Activated naive CD8-positive, alpha-beta T cell treated with anti-CD3 and anti-CD28 coated beads, Interleukin-2, amount 50 U/mL, for 16 hours (primary cell): ENCODE measurements around the gene EPHA3.

Experiments
- DNase-seq: peaks from one replicate; pipeline ENCODE4 v3.0.0-alpha.2; 2020; ENCODE audit warnings: low read depth, low spot score

The EPHA3 gene

DNA sequence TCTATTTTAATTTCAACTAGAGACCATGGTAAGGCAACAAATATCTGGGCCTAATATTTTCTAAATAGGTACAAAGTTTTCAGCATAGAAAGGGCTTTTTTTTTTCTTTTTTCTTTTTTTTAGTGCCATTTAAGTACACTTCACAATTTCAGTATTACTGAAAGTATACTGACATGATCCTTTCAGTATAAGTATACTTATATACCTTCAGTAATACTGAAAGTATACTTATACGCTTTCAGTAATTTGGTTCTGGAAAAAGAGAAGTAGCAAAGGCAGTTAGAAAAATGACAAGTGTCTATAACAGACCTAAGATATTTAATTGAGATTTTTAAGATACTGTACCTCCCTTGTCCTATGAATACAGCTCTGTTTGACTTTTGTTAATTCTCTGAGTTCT is 339.2 kb downstream of the EPHA3 start:
- DNase-seq: no peak

DNA sequence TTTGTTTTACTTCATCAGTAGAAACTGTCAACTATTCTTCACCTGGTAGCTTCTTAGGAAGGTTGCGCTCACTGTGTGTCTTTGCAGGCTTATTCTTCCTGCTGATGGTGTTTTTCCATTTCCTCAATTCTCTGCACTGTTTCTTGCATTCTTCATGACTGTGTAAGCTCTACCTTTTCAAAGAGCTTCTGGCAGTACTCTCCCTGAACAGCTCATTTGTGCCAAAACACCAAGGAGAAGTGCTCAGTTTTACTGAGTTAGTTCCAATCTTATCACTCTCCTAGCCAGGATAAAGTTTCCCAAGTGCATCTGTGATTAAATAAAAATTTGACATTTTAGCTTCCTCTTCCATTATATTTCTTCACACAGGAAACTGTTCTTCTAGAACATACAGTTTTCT is 339.8 kb downstream of the EPHA3 start:
- DNase-seq: no peak

DNA sequence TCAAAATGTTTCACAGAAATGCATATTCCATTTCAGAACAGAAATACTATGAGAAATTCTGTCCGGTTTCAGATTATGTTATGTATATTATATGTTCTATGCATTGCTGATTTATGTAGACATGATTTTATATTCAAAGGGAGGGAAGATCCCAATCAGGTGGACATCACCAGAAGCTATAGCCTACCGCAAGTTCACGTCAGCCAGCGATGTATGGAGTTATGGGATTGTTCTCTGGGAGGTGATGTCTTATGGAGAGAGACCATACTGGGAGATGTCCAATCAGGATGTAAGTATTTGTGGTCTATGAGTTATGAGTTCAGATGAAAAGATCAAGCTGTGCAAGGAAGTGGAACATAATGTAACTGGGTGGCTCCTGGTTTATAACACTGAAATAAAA is 341.7 kb downstream of the EPHA3 start:
- no peak for DNase-seq

DNA sequence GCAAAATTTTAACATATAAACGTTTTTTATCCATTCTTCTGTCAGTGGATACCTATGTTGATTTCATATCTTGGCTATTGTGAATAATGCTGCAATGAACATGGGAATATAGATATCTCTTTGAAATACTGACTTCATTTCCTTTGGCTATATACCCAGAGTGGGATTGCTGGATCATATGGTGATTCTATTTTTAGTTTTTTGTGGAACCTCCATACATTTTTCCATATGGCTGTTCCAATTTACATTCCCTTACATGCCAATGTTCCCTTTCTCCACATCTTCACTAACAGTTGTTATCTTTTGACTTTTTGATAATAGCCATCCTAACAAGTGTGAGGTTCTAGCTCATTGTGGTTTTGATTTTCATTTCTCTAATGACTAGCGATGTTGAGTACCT is 344.6 kb downstream of the EPHA3 start:
- no peak for DNase-seq

DNA sequence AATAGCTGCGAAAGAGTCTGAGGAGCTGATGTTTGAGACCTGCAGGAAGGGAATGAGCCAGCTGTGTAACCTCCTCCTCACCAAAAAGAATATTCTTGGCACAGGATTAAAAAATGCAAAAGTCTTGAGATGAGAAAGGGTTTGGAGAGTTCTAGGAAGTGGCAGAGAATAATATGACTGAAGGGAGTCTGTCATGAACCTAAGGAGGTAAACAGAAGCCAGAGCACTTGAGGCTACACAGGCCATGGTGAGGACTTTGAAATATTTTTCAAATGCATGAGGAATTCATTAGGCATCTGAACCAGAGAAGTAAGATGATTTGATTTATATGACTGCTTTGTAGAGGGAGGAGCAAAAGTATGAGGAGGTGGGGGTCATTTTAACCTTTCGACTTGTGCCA is 347.8 kb downstream of the EPHA3 start:
- no peak for DNase-seq

DNA sequence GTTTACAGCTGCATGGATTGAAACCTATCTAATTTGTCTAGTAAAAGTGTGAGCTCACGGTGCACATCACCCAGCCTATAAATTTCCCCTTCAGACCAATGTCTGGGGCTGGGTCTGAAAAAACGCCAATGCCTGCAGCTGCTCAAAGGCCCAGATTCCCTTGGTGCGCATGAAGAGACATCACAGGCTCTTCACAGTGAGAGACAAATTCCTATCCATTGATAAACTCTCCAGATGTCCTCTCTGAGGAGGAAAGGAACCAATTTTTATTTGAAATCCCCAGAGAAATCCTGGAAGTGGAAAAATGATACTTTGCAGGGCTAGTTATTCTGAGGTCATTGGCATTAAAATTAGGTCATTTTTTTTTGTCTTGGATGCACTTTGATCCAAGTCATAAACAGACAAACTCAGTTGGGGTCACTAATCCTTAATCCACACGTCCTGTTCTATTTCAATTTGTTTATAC is 360.5 kb downstream of the EPHA3 start:
- no peak for DNase-seq

DNA sequence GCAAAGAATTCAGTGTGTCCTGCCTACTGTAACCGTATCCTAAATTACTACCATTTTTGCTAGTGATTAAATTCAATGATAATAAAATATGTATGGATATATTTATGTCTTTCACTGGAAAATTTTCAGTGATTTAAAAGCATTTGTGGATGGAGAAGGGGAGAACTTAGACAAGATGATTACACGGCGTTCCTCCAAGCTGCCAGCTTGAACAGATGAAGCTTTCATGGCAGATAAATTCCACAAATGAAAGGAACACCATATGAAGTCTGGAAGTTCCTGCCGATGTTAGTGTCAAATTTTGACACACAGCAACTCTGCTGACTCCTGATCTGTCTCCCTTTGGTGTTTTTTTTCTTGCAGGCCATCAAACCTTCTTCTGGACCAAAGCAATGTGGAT is 364.7 kb downstream of the EPHA3 start:
- no peak for DNase-seq

DNA sequence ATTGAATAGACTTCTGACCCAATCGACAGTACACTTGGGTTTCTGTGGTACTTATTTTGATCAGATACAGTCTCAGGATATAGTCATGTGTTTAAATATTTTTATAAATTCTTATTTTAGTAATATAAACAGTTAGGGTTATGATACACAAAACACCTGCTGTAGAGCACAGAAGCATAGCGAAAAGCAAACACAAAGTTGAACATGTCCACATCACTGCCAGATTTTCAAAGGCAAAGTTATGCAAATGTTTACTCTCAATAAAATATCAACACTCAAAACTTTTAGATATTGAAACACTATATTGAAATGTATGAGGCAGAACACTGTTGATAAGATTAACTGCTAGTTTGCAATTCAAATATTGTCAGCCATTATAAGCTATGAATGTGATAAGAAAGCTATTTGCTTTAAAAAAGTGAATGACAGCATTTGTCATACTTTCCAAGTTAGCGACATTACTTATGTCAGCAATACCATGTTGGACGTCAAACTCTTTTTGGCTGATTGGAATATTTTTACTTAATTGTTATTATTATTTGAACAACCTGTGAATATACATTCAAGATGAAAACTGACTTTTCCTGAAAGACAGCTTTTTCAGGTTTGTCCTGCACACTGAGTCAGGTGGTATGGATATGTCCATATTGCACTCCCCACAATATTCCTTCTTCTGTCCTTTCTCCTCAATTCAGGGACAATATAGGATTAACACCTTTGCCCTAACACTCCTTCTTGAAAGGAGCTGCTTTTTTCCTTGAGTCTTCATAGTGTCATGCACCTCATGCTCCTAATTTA is 367.1 kb downstream of the EPHA3 start:
- no peak for DNase-seq

DNA sequence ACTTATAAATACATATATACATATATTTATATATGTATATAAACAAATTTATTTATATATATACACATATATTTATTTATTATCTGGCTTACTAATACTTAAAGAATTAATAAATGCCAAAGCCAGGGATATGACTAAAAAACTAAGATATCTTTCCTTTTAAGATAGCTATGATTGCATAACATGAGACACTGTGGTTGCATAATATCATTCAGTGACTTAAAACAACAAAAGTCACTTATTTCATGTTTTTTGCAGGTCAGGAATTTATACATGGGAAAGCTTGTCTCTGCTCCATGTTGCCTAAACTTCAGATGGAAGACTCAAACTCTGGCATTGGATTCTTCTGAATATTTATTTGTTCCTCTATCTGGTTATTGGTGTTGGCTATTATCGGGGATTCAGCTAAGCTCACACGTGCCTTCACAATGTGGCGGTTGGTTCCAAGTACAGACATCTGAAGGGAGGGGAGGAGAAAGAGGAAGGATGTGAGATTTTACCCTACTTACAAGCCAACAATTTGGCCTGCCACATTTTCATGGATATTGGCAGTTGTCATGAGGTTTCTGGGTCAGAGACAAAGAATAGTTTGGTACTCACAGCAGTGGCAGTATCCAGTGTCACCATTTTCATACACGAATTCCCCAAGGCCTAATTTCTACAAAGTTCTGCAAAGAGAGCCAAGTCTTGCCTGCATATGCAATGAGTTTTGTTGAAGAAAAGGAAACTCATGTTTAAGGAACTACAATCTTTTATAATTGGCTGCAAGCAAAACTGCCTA is 381.6 kb downstream of the EPHA3 start:
- no peak for DNase-seq

DNA sequence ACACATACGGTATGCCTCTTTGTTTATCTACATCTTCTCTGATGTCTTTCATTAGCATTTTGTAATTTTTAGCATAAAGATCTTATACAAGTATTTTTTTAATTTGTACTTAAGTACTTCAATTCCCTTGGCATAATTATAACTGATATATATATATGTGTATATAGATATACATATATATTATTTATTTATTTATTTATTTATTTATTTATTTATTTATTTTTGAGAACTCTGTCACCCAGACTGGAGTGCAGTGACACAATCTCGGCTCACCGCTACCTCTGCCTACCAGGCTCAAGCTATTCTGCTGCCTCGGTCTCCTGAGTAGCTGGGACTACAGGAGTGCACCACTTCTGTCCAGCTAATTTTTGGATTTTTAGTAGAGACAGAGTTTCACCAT is 382.7 kb downstream of the EPHA3 start:
- DNase-seq: no peak

DNA sequence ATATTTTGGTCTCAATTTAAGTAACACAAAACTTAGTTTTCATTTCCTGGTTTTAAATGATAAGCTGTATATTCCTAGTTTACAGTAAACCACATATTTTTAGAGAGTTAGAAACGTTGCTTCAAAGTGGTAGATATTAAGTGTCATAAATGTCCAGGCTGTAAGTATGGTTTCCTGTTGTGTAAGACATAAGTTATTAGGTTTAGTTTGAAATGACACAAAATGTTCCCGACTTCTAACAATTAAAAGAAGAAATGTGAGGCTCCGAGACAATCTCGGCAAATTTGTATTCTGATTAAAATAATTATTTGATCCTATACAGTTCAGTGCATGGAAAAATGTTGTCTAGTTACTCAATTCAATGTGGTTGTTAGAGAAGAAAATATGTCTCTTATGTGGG is 387.3 kb downstream of the EPHA3 start:
- no peak for DNase-seq

DNA sequence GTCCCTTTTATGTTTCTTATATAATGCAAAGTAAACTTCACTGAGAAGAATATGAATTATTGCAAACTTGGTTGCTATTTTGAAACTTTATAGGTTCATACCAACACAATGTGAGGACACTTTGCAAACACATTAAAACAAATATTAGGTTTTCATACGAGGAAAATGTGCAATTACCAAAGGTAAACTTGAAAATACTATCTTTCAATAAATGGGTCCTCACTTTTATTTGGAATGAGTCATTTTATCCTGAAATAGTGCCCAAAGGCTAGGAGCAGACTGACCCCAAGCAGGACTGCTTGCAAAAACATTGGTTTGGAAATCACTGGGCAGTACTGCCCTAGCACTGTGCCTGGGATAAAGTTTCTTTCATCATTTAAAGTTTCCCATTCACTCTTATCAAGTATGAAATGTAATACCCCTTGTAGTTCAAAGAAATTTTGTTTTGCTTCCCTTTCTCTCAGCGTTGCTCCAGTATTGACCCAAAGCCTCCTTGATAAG is 396.5 kb downstream of the EPHA3 start:
- DNase-seq: no peak

DNA sequence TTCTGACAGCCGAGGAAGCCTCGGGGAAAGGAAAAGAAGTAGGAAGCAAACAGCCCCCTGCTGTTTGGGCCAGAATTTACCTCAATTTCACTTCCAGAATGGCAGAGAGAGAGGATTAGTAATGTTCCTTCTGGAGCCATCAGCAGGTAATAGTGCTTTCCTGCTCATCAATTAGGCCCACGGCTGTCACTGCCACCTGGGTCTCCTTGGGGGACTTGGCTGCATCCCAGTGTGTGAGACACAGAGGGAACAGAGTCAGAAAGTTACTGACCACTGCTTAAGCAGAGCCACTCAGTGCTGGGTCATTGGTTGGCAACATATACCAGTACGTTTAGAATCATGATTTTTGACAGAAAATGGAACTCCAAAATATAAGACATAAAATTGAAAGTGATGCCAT is 397.0 kb downstream of the EPHA3 start:
- DNase-seq: no peak

DNA sequence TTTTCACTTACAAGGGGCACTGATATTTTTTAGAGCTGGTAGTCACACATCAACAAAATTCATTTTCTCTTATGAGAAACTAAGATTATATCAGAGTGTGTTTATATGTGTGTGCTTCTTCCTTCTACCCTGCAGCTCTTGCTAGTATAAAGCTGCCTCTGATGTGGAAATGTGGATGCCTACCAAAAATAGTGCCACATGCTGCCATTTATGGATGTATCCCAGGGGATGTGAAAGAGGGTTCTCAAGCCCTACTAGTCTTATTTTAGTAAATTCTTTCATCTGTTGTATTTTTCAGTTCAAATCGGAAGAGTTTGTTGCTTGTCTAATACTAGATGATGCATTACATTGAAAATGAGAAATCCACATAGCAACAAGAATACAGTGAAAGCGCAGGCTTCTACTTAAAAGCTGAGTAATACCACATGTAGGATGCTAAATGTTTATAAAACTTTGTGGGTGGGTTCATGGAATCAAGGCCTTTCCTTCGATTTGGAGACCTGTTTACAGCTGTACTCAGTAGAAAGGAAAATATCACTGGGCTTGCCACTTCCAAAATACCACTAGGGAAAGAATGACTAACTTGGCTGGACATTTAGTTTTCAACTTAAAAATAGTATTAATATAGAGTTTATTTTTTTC is 399.2 kb downstream of the EPHA3 start:
- DNase-seq: no peak

DNA sequence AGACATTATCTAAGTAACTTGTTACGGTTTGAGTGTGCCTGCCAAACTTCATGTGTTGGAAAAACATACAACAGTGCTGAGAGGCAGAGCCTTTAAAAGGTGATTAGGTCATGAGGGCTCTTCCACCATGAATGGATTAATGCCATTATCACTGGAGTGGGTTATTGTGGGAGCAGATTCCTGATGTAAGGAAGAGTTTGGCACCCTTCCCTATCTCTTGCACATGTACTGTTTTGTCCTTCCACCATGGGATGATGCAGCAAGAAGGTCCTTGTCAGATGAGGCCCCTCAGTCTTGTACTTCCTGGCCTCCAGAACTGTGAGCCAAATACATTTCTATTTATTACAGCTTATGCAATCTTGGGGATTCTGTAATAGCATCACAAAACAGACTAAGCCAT is 413.9 kb downstream of the EPHA3 start:
- no peak for DNase-seq

DNA sequence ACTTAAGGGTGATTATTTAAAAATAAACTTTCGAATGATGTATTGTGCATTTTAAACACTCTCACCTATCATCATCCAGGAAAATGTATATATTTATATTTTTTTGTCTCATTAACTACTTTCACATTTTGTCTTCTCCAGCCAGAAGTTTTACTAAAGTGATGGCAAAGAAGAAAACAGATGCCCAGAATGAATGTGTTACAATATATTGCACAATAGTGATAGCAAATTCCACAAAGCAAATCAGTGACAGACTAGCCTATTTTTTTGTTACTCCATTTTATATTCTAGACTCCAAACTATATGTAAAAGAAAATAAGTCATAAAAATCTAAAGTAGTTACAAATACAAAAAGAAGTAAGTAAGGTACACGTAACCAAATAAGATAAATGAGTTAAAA is 414.7 kb downstream of the EPHA3 start:
- DNase-seq: no peak

DNA sequence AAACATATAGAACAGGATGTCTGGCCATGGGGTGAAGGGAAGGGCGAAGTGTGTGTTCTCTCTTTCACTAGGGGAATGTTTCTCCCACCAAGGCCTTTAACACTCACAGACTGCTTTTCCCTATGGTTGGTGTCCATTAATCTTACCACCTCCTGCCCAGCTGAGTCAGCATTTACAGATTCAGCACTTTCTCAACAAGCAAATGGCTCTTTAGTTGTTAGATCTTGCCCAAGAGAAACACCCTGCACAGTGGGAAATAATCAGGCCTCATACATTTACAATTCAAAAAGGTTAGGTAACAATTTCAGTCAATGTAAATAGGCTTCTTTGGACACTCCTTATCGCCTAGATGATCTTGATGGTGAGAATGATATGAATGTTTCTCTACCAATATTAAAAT is 418.2 kb downstream of the EPHA3 start:
- DNase-seq: no peak

DNA sequence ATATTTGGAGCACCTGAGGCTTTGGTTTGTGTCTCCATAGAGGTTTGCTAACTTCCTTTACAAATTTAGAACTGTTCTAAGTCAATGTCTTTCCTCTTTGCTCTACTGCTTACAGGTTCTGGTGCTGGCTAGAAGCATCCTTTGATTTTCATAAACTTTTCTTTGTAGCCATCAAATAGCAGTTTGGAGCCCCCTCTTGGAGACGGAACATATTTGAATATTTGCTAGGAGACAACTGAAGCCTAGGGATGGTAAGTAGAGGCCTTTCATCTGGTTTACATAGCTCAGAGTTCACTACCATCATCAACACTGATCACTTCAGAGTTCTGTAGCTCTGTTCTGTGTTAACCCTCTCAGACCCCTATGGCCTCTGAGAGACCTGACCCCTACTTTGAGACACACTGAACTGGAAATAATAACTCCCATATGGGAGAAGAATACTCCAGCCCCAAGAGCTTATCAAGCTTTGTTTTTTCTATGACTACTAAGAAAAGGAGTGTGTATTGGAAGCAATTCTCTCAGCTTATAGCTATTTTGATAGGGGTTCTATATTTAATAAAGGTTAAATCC is 420.4 kb downstream of the EPHA3 start:
- DNase-seq: no peak
